Cerebellar cortex (tissue), 1 donor: ENCODE data around the gene ACAT2.
"Not testable (repeated sequence)": the region's sequence is repeated elsewhere in the genome, so short reads cannot be mapped to it uniquely, and the experiment has no call there.

Experiments used
- DNase-seq: peaks from one replicate; pipeline ENCODE4 v3.0.0-alpha.2; 2015; ENCODE audit warnings: low spot score

Gene ACAT2

GRCh38 chr6:159813781-159814180 lies 51.9 kb downstream of the ACAT2 start:
- DNase-seq, result no peak

- no peak for DNase-seq
Observed at GRCh38 chr6:159815410-159815809, 53.6 kb downstream of the ACAT2 start.

GRCh38 chr6:159816775-159817174 lies 54.9 kb downstream of the ACAT2 start:
- not testable (repeated sequence) for DNase-seq

GRCh38 chr6:159817951-159818739 lies 56.3 kb downstream of the ACAT2 start:
- DNase-seq, result no peak

GRCh38 chr6:159819098-159819497 lies 57.3 kb downstream of the ACAT2 start:
- no peak for DNase-seq

GRCh38 chr6:159819932-159820640 lies 58.2 kb downstream of the ACAT2 start:
- no peak for DNase-seq

GRCh38 chr6:159821122-159821521 lies 59.3 kb downstream of the ACAT2 start:
- no peak for DNase-seq

GRCh38 chr6:159821726-159822125 lies 59.9 kb downstream of the ACAT2 start:
- no peak for DNase-seq

- DNase-seq, result no peak
Observed at GRCh38 chr6:159823953-159824352, 62.1 kb downstream of the ACAT2 start.

GRCh38 chr6:159824690-159825089 lies 62.8 kb downstream of the ACAT2 start:
- not testable (repeated sequence) for DNase-seq

GRCh38 chr6:159826004-159826403 lies 64.2 kb downstream of the ACAT2 start:
- DNase-seq, result no peak

- peak; percentile 40 for DNase-seq
Observed at GRCh38 chr6:159826968-159827647, 65.3 kb downstream of the ACAT2 start.

GRCh38 chr6:159828074-159828473 lies 66.2 kb downstream of the ACAT2 start:
- no peak for DNase-seq
